Activated naive CD4-positive, alpha-beta T cell treated with anti-CD3 and anti-CD28 coated beads, Interleukin-2, amount 10 ng/mL, durations not matched to agents 7 days and 5 days (primary cell): ENCODE results near the gene GRIN2D.

Experiments used
- CTCF ChIA-PET: fragments of 350-600 bp; sonication (Branson Sonifier 250); formaldehyde crosslinking; loops from one replicate; lab custom pipeline; 2021; ENCODE audit warnings: antibody characterized with exemption; lab: Charles Lee
- DNase-seq: peaks from one replicate; pipeline ENCODE4 v3.0.0-alpha.2; 2020
- H3K27ac Mint-ChIP-seq: one replicate; pipeline ENCODE4 v1.8.0; 2021; ENCODE audit warnings: mild to moderate bottlenecking, moderate library complexity, mixed read lengths
- H3K27me3 Mint-ChIP-seq: one replicate; pipeline ENCODE4 v1.8.0; 2021; ENCODE audit warnings: mild to moderate bottlenecking, mixed read lengths
- H3K36me3 Mint-ChIP-seq: one replicate; pipeline ENCODE4 v1.8.0; 2021; ENCODE audit warnings: mixed read lengths
- H3K4me1 Mint-ChIP-seq: one replicate; pipeline ENCODE4 v1.8.0; 2021; ENCODE audit warnings: mixed read lengths
- H3K4me3 Mint-ChIP-seq: one replicate; pipeline ENCODE4 v1.8.0; 2021; ENCODE audit warnings: mild to moderate bottlenecking, moderate library complexity, mixed read lengths
- H3K9me3 Mint-ChIP-seq: one replicate; pipeline ENCODE4 v1.8.0; 2021; ENCODE audit warnings: mixed read lengths

GRIN2D gene

DNA sequence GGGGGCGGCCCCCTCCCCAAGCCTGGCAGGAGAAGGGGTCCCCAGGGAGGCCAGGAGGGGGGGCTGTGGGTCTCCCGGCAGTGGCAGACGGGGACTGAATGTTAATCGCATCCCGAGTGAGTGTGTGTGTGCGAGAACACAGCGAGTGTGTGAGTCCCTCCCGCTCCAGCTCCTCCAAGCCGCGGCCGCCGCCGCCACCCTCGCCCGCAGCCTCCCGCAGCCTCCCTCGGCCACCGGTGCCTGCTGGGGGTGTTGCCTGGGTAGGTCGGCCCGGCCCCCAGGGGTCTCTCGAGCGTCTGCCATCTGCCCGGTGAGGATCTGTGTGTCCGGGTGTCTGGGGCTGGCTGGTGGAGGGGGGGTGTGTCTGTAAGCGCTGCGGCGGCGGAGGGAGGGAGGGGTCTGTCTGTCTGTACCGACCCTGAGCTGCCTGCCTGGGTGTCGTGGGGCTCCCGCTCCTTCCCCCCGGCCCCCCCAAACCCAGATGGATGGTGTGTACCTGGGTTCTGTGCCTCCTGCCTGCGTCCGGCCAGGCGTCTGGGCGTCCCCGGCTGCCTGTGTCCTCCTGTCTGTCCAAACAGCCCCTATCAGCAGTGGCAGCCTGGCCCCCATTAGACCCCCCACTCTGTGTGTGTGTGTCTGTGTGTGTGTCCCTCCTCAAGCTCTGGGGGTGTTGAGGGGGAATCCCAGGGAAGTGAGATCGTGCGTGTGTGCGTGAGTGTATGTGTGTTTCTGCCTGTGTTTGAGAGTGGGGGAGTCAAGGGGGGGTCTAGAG, at the start of gene GRIN2D:
GRIN2D (plus strand) TSS at position 110 of the 772 bp plus-strand sequence. CDS start 4,725 bp downstream, outside the sequence.
- peak within 1 kb of the TSS; percentile 54 for H3K4me3 Mint-ChIP-seq
- no peak within 1 kb of the TSS for H3K27ac Mint-ChIP-seq
- peaks cover 6% of the 10 kb centered on the region for H3K36me3 Mint-ChIP-seq
- DNase-seq: peak; percentile 45
- H3K4me1 Mint-ChIP-seq: peaks cover 37% of the 10 kb centered on the region
- no peaks in the 10 kb centered on the region for H3K9me3 Mint-ChIP-seq
- peaks cover 74% of the 10 kb centered on the region for H3K27me3 Mint-ChIP-seq
- CTCF ChIA-PET: no interaction called here

DNA sequence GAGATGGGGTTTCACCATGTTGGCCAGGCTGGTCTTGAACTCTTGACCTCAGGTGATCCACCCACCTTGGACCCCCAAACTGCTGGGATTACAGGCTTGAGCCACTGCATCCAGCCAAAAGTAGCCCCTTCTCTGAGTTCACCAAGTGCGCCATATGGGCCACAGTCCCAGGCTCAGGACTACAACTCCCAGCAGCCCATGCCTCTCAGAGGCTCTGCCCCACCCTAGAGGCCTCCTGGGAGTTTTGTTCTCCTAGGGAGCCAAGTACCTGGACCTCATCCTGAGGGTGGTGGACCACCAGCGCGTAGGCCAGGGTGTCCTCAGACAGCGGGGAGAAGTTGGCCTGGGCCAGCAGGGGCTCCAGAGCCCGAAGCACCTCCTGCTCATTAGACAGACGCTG, 48.6 kb upstream of the GRIN2D start:
- no peaks in the 10 kb centered on the region for H3K27me3 Mint-ChIP-seq
- no peak overlapping the region for H3K4me3 Mint-ChIP-seq
- H3K4me1 Mint-ChIP-seq: no peaks in the 10 kb centered on the region
- CTCF ChIA-PET: interaction anchor here (0.9 kb wide), 1 partner anchor 11 kb away, joined by 3 read pairs; no protein-coding TSS in a partner anchor
- H3K36me3 Mint-ChIP-seq: peaks cover 8% of the 10 kb centered on the region
- no peak overlapping the region for H3K27ac Mint-ChIP-seq
- H3K9me3 Mint-ChIP-seq: no peaks in the 10 kb centered on the region
- DNase-seq: no peak

DNA sequence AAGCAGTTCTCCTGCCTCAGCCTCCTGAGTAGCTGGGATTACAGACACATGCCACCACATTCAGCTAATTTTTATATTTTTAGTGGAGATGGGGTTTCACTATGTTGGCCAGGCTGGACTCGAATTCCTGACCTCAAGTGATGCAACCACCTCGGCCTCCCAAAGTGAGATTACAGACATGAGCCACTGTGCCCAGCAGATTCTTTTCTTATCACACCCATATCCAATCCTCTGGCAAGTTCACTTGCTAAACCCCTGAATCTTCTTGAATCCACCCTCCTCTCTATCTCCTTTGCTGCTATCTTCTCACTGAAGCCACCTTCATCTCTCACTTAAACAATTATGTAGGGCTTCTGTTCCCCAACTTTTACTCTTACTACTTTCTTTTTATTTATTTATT, 47.3 kb upstream of the GRIN2D start:
- Mint-ChIP-seq H3K27me3 (no peaks in the 10 kb centered on the region), H3K27ac (no peak overlapping the region), H3K4me1 (peaks cover 2% of the 10 kb centered on the region), H3K9me3 (no peaks in the 10 kb centered on the region), H3K4me3 (no peak overlapping the region), H3K36me3 (peaks cover 8% of the 10 kb centered on the region)
- DNase-seq: no peak
- CTCF ChIA-PET: interaction anchor here (0.7 to 1.7 kb wide), 3 partner anchors 9 to 28 kb away, joined by 3 to 4 read pairs (median 3); no protein-coding TSS in a partner anchor

DNA sequence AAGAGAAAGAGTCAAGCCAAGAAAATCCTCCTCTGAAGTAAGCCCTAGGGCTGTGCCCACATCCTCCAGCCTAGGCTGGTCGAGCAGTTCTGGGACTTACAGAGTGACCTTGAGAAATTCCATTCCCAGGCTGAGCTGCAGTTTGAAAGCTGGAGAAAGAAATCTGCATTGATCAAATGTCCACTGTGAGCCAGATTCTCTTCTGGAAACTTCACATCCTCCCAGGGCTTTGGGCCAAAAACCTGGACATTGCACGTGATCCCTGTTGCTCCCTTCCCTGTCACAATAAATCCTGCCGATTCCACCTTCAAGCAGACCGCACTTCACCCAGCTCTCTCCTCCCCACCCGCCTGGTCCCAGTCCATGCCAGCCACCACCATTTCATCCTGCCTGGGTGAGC, 45.4 kb upstream of the GRIN2D start:
- CTCF ChIA-PET: interaction anchor here (0.6 to 1.4 kb wide), 3 partner anchors 14 to 236 kb away, joined by 3 to 4 read pairs (median 3); no protein-coding TSS in a partner anchor
- H3K4me1 Mint-ChIP-seq: peaks cover 4% of the 10 kb centered on the region
- H3K27me3 Mint-ChIP-seq: no peaks in the 10 kb centered on the region
- H3K27ac Mint-ChIP-seq: no peak overlapping the region
- no peaks in the 10 kb centered on the region for H3K9me3 Mint-ChIP-seq
- no peak overlapping the region for H3K4me3 Mint-ChIP-seq
- peaks cover 4% of the 10 kb centered on the region for H3K36me3 Mint-ChIP-seq
- no peak for DNase-seq

DNA sequence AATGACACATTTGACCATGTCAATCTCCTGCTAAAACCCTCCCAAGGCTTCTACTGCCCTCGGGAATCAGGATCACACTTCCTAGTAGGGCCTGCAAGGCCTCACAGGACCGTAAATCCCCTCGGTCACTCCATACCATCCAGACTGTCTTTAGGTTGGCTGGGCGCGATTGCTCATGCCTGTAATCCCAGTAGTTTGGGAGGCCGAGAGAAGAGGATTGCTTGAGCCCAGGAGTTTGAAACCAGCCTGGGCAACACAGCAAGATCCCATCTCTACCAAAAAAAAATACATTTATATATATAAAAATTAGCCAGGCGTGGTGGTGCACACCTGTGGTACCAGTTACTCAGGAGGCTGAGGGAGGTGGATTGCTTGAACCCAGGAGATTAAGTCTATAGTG, 44.7 kb upstream of the GRIN2D start:
- no peaks in the 10 kb centered on the region for H3K9me3 Mint-ChIP-seq
- H3K27me3 Mint-ChIP-seq: no peaks in the 10 kb centered on the region
- H3K4me3 Mint-ChIP-seq: no peak overlapping the region
- peaks cover 4% of the 10 kb centered on the region for H3K4me1 Mint-ChIP-seq
- peaks cover 3% of the 10 kb centered on the region for H3K36me3 Mint-ChIP-seq
- no peak for DNase-seq
- no peak overlapping the region for H3K27ac Mint-ChIP-seq
- CTCF ChIA-PET: interaction anchor here (1.4 to 1.9 kb wide), 2 partner anchors 15 to 34 kb away, joined by 4 to 5 read pairs; no protein-coding TSS in a partner anchor

DNA sequence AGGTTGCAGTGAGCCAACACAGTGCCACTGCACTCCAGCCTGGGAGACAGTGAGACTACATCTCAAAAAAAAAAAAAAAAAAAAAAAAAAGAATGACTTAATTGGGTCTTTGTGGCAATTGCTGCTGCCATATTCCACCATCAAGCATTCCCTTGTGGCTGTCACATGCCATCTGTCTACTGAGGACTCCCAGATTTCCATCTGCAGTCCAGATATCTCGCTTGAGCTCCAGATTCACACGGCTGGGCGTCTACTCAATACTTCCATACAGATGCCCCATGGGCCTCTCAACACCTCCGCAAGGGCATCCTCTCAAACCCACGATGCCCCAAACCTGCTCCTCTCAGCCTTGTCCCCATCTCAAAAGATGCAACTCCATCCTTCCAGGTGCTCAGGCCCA, 42.6 kb upstream of the GRIN2D start:
- H3K4me3 Mint-ChIP-seq: no peak overlapping the region
- CTCF ChIA-PET: interaction anchor here (0.6 to 1.6 kb wide), 7 partner anchors 9 to 242 kb away, joined by 3 to 8 read pairs (median 3); partner anchors contain the start of gene KDELR1
- H3K27me3 Mint-ChIP-seq: no peaks in the 10 kb centered on the region
- H3K9me3 Mint-ChIP-seq: no peaks in the 10 kb centered on the region
- peaks cover 3% of the 10 kb centered on the region for H3K36me3 Mint-ChIP-seq
- H3K4me1 Mint-ChIP-seq: peaks cover 4% of the 10 kb centered on the region
- DNase-seq: no peak
- H3K27ac Mint-ChIP-seq: no peak overlapping the region

DNA sequence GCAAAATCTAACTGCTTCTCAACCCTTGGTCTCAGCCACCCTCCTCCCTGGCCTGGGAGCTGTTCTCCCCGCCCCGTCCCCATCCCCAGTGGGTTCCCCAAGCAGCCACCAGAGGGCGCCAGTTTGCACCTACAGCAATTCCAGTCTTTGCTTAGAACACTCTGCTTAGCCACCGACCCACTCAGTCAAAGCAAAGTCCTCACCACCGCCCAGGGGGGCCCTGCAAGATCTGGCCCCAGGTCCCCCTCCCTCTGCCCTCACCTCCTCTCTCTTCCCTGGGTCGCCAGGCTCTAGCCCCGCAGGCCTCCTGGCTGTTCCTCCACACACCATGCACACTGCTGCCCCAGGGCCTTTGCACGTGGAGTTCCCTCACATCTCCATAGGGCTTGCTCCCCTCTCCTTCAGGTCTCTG, 42.1 kb upstream of the GRIN2D start:
- H3K4me1 Mint-ChIP-seq: peaks cover 4% of the 10 kb centered on the region
- no peaks in the 10 kb centered on the region for H3K27me3 Mint-ChIP-seq
- no peaks in the 10 kb centered on the region for H3K9me3 Mint-ChIP-seq
- no peak overlapping the region for H3K4me3 Mint-ChIP-seq
- peak; percentile 90 for DNase-seq
- H3K36me3 Mint-ChIP-seq: peaks cover 2% of the 10 kb centered on the region
- H3K27ac Mint-ChIP-seq: peak overlapping the region; percentile 5
- CTCF ChIA-PET: interaction anchor here (0.6 to 1.6 kb wide), 7 partner anchors 10 to 241 kb away, joined by 3 to 8 read pairs (median 3); partner anchors contain the start of gene KDELR1

DNA sequence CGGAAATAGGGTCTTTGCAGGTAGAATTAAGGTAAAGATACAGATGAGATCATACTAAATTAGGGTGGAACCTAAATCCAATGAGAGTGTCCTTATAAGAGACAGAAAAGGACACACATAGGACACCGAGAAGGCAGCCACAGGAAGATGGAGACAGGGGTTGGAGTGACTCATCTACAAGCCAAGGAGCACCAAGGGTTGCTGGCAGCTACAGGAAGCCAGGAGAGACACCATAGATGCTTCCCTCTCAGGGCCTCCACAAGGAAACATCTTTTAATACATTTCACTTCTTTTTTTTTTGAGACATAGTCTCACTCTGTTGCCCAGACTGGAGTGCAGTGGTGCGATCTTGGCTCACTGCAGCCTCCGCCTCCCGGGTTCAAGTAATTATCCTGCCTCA, 39.8 kb upstream of the GRIN2D start:
- CTCF ChIA-PET: interaction anchor here (1.0 kb wide), 2 partner anchors 20 to 226 kb away, joined by 3 to 4 read pairs; no protein-coding TSS in a partner anchor
- Mint-ChIP-seq H3K4me1 (peaks cover 4% of the 10 kb centered on the region), H3K36me3 (peaks cover 4% of the 10 kb centered on the region), H3K9me3 (no peaks in the 10 kb centered on the region), H3K27ac (no peak overlapping the region), H3K27me3 (no peaks in the 10 kb centered on the region), H3K4me3 (no peak overlapping the region)
- DNase-seq: no peak

DNA sequence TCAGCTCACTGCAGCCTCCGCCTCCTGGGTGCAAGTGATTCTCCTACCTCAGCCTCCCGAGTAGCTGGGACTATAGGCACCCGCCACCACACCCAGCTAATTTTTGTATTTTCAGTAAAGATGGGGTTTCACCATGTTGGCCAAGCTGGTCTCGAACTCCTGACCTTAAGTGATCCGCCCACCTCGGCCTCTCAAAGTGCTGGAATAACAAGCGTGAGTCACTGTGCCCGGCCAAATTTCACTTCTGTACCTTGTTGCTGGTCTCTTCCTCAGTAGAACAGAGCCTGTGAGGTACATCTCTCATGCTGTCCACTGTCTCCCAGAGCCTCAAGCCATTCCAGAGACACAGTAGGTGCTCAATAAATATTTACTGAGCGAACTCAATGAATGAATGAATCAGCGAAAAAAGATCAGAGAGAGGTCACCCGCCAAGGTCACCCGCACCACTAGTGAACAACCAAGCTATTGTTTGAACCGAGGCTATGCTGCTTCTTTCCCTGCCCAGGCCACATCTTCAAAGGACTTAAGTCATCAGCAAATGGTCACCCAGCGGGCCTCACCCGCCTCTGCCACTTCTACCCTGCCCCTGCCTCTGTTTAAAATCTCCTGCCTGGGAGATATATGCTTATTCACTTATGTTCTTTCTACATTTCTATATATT, 39.0 kb upstream of the GRIN2D start:
- no peaks in the 10 kb centered on the region for H3K27me3 Mint-ChIP-seq
- H3K4me1 Mint-ChIP-seq: peaks cover 4% of the 10 kb centered on the region
- DNase-seq: no peak
- H3K27ac Mint-ChIP-seq: no peak overlapping the region
- H3K9me3 Mint-ChIP-seq: no peaks in the 10 kb centered on the region
- no peak overlapping the region for H3K4me3 Mint-ChIP-seq
- CTCF ChIA-PET: interaction anchor here (1.0 kb wide), 2 partner anchors 21 to 225 kb away, joined by 3 to 4 read pairs; no protein-coding TSS in a partner anchor
- peaks cover 7% of the 10 kb centered on the region for H3K36me3 Mint-ChIP-seq

DNA sequence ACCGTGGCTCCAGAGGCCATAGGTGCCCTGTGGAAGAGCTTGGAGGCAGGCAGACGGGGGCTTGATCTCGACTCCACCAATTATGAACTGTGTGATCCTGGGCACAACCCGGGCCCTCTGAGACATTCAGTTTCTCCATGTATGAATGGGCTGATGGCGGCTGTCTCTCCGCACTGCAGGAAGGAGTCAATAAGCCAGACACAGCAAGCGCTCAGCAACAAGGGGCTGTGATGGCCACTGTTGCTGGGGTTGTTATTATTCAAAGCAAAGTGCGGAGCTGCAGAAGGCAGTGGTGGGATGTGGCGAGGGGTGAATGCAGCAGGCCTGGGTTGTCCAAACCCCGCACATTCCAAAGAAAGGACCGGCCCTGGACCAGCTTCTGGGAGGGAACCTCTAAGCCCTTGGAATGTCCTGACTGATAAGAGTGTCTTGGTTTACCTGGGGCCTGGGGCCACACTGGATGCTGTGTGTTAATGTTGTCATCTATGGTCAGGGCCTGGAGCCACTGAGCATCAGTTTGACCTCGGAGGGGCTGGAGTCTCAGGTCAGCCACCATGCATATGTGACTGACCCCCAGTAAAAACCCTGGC, 38.0 kb upstream of the GRIN2D start:
- CTCF ChIA-PET: no interaction called here
- no peak for DNase-seq
- Mint-ChIP-seq H3K4me1 (peaks cover 4% of the 10 kb centered on the region), H3K4me3 (no peak overlapping the region), H3K9me3 (no peaks in the 10 kb centered on the region), H3K36me3 (peaks cover 10% of the 10 kb centered on the region), H3K27ac (no peak overlapping the region), H3K27me3 (no peaks in the 10 kb centered on the region)

DNA sequence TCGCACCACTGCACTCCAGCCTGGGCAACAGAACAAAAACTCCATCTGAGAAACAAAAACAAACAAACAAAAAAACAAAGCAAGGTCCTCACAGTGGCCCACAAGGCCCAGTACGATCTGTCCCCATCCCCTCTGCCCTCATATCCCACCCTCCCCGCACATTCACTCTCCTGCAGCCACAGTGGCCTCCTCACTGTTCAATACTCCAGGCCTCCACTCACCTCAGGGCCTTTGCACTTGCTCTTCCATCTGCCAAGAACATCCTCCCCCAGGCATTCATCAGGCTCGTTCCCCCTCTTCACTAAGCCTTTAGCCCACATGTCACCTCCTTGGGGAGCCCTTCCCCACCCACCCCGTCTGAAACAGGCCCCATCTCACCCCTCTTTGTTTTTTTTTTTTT, 34.3 kb upstream of the GRIN2D start:
- no peak overlapping the region for H3K27ac Mint-ChIP-seq
- no peaks in the 10 kb centered on the region for H3K9me3 Mint-ChIP-seq
- CTCF ChIA-PET: interaction anchor here (1.3 to 1.4 kb wide), 2 partner anchors 131 to 250 kb away, joined by 3 read pairs; no protein-coding TSS in a partner anchor
- H3K4me1 Mint-ChIP-seq: peaks cover 9% of the 10 kb centered on the region
- H3K36me3 Mint-ChIP-seq: peaks cover 11% of the 10 kb centered on the region
- no peaks in the 10 kb centered on the region for H3K27me3 Mint-ChIP-seq
- H3K4me3 Mint-ChIP-seq: no peak overlapping the region
- DNase-seq: no peak

DNA sequence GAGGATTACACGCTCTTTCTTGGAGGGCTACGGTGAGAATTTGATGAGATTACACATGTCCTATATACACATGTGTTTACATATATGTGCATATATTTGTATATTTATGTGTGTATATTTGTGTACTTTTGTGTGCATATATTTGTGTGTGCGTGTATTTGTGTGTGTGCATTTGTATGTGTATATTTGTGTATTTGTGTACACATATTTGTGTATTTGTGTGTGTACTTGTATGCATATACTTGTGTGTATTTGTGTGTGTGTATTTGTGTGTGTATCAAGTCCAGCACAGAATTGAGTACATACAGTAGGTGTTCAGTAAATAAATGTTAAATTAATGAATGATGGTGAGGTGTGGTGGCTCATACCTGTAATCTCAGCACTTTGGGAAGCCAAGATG, 31.6 kb upstream of the GRIN2D start:
- no peaks in the 10 kb centered on the region for H3K27me3 Mint-ChIP-seq
- H3K4me1 Mint-ChIP-seq: peaks cover 17% of the 10 kb centered on the region
- no peaks in the 10 kb centered on the region for H3K9me3 Mint-ChIP-seq
- CTCF ChIA-PET: interaction anchor here (1.3 kb wide), 1 partner anchor 16 kb away, joined by 4 read pairs; no protein-coding TSS in a partner anchor
- no peak overlapping the region for H3K4me3 Mint-ChIP-seq
- H3K27ac Mint-ChIP-seq: no peak overlapping the region
- no peak for DNase-seq
- peaks cover 11% of the 10 kb centered on the region for H3K36me3 Mint-ChIP-seq

DNA sequence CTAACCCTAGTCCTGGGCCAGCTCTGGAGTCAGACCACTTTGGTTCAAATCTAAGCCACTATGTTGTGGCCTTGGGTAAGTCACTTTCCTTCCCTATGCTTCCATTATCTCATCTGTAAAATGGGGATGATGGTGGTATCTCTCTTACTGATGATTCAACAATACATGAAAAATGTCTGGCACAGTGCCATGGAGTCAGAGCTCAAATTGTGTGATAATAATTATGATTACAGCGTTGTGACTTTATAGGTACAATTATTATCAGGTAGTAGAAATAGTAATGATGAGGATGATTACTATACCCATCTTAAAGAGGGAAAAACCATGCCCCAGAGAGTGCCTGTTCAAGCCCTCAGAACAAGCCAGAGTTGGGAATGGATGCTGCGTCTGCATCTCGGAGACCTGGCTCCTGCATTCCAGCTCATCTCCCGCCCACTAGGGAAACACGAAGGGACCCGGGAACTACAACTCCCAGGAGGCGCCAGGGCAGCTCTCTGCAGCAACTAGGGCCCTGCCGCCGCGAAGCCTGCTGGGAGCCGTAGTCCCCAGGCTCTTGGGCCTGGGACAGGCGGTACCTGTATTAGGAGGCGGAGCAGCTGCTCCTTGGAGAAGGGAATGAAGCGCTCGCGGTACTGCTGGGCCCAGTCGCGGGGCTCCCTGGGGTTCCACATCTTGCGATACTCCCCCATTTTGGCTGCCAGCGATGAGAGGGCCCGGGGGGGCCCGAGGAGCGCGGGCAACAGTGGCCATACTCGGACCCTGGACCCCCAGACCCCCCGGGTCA, 30.6 kb upstream of the GRIN2D start:
- Mint-ChIP-seq H3K4me1 (peaks cover 17% of the 10 kb centered on the region), H3K36me3 (peaks cover 11% of the 10 kb centered on the region), H3K27me3 (no peaks in the 10 kb centered on the region), H3K27ac (peak overlapping the region; percentile 95), H3K4me3 (peak overlapping the region; percentile 83), H3K9me3 (no peaks in the 10 kb centered on the region)
- peak; percentile 95 for DNase-seq
- CTCF ChIA-PET: interaction anchor here (1.3 to 4.4 kb wide), 2 partner anchors 17 to 28 kb away, joined by 4 to 26 read pairs; partner anchors contain the start of gene KDELR1
